Gastroesophageal sphincter (tissue), 3 donors: ENCODE data around the gene TAPBP.

Experiments used
- CTCF ChIP-seq, 4 experiments: fragments of 200-600 bp in 2 of 4; fragments of 450-650 bp in 2 of 4; sonication (generic) in 1 of 4; IDR thresholded peaks; one replicate each; pipeline ENCODE4 v1.5.1; 2017 to 2019; ENCODE audit warnings: antibody characterized with exemption in 4 of 4, mild to moderate bottlenecking in 2 of 4, moderate library complexity in 2 of 4
- POLR2A ChIP-seq, 2 donors: fragments of 450-650 bp; IDR thresholded peaks; one replicate each; pipeline ENCODE4 v1.6.1; 2017; ENCODE audit warnings: antibody characterized with exemption in 2 of 2, mild to moderate bottlenecking in 2 of 2, moderate library complexity in 1 of 2
- POLR2AphosphoS5 ChIP-seq: sonication (generic); formaldehyde crosslinking; IDR thresholded peaks from one replicate; pipeline ENCODE4 v1.6.1; 2017; ENCODE audit warnings: antibody characterized with exemption

DNA sequence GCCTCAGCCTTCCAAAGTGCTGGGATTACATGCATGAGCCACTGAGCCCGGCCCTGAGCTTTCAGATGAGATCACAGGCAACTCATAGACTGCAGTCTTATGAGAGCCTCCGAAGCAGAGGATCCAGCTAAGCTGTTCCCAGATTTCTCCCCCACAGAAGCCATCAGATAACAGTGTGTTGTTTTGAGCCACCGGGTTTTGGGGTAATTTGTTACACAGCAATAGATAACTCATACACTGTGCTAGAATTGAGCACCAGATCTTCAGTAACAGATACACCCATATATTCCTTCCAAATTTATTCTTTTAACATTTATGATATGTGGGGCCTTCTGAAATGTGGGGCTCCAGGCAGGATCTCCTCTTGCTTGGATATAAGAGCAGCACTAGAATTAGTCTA lies 22.6 kb upstream of the TAPBP start:
- TF ChIP-seq POLR2AphosphoS5 (no peak), CTCF (IDR thresholded peaks at IDR 0.05) (no peak), POLR2A (IDR thresholded peaks at IDR 0.05) (no peak)
